NCI-H510A treated with DMSO at 0.1 percent for 48 hours (cell line): ENCODE results near the gene CDK5R1.

Experiments used
- DNase-seq: peaks from one replicate; lab custom pipeline; 2025; lab: John Stamatoyannopoulos, UW

The CDK5R1 gene

GRCh38 chr17:32493571-32493970 lies 6.8 kb downstream of the CDK5R1 start:
- DNase-seq: no peak

DNA sequence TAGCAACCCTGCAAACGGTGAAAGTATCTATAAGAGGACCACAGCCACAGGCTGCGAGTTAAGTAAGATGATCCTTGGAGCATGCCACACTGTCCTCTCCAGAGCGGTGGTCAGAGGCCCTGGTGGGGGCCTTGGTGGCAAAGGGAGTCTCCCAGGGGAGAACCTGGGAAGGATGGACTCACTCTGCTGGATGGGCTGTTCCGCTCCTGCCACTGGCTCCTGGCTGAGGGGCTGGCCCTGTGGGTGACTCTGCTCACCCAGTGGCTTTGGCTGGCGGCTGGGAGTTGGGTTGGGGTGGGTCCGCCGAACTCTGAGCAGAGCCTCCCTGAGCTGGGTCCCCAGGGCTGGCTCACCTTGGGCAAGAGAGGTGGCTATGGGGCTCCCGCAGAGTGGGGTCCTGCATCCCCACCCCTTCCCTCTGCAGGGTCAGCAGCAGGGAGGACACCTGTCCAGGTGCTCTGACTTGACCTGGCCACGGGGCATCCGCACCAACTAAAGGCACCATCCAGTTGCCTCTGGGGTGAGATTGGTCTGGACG lies 7.3 kb downstream of the CDK5R1 start:
- no peak for DNase-seq

- DNase-seq: peak; percentile 45
Measured at GRCh38 chr17:32494621-32495358, 8.0 kb downstream of the CDK5R1 start.

DNA sequence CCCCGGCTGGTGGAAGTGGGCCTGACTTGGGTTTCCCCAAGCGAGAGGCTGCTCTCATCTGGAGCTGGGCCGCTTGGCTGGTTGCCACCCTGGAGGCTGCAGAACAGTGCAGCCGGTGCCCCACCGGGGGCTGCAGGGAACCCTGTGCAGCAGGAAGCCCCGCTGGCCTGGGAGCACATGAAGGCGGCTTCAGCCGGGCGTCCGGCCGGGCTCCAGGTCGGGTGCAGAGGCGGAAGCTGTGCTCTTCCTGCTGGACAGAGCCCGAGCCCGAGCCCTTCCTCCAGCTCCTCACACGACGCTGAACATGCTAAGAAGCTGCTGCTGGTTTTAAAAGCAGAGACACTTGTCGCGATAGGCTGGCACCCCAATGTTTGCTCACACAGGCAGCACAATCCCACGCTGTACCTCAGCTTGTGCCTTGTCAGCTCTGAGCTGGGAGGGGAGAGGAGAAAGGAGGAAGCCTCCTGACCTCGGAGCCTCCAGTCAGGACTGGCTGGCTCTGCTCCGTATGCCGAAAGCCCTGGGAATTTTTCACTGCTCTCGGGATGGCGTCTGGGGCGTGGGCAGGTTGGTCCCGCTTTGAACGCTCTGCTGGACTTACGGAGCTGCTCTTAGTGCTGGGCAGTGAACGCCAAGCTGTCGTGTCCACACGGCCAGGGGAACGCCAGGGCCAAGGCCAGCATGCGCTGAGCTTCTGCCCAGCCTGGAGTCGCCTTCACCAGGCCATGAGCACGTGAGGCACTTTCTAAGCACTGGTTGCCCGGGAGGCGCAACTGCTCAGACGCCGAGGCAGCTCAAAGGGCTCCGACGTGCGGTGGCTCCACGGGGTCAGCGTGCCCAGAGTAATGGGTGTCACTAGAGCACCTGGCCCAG lies 8.8 kb downstream of the CDK5R1 start:
- DNase-seq: no peak

GRCh38 chr17:32496395-32497073 lies 9.7 kb downstream of the CDK5R1 start:
- DNase-seq: no peak

DNA sequence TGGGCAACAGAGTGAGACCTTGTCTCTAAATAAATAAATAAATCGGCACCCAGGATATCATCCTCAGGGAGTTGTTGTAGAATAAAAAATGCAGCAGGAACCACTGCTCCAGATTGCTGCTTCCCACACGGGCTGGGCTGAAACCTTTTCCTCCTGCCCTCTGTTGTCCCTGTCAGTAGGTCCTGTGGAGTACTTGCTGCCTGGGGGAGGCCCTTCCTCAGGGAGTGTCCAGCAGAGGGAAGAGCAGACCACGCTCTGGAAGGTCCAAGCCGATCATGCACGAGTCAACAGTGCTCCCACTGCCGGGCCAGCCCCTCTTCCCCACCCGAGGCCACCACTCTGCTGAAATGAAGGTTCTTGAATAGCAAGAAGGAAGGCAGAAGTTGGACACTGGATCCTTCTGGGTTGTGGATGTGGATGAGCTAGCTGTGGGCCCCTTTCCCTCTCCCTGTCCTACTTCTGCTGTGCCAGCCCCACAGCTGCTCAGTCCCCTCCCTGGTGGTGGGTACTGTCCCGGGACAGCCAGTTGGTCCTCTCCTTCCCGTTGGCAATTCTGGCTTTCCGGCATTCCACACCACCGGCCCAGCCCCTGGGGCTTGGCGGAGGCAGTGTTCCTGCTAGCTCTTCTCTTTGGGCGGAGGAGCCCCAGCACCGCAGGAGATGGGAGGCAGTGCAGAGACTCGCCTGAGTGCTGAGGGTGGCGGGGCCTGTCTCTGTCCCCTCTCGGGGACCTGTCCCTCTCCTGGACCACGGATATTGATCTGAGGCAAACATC lies 10.8 kb downstream of the CDK5R1 start:
- no peak for DNase-seq

DNA sequence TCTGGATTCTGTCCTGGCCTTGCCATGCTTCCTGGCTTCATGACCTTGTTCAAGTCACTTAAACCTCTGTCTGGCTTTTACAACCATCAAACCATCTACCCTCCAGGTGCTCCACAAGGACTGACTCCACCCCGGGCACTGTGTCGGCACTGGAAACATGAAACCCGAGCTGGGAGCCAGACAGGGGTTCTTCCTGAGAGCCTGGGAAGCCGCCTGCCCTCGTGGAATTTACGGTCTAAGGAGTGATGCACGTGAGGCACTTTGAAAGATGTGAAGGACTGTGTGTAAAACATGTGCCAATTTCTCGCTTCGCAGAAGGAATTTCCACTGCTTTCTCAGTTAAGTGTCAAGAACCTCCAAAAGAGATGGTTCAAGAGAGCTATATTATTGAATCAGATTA lies 11.6 kb downstream of the CDK5R1 start:
- DNase-seq: peak; percentile 85

DNA sequence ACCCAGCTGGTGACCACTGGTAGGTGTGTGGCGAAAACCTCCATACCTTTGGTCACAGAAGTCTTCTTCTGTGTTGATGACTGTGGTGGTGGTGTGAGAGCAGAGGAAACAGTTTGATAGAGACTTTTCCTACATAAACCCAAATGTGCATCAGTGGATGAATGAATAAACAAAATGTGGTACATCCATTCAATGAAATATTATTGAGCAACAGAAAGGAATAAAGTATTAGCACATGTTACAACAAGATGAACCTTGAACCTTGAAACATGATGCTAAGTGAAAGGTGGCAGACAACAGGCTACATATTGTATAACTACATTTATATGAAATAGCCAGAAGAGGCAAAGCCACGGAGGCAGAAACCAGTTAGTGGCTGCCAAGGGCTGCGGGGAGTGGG lies 15.2 kb downstream of the CDK5R1 start:
- DNase-seq: no peak

DNA sequence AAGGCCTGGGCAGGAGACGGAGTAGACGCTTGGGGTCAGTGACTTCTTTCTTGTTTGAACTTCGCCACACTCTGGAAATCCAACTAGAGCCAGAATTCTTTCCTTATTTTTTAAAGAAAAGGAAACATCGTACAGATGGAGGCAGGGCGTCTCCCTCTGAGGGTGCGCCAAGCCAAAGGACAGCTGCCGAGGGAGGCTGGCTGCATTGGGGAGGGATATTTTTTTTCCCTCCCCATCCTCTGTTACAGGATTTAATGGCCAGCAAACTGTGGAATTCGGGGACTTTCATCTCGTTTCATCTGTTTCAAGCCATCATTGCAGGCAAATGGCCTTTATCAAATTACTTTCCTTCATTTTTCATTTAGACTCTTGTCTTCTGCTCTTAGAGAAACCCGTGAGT lies 15.9 kb downstream of the CDK5R1 start:
- DNase-seq: no peak

DNA sequence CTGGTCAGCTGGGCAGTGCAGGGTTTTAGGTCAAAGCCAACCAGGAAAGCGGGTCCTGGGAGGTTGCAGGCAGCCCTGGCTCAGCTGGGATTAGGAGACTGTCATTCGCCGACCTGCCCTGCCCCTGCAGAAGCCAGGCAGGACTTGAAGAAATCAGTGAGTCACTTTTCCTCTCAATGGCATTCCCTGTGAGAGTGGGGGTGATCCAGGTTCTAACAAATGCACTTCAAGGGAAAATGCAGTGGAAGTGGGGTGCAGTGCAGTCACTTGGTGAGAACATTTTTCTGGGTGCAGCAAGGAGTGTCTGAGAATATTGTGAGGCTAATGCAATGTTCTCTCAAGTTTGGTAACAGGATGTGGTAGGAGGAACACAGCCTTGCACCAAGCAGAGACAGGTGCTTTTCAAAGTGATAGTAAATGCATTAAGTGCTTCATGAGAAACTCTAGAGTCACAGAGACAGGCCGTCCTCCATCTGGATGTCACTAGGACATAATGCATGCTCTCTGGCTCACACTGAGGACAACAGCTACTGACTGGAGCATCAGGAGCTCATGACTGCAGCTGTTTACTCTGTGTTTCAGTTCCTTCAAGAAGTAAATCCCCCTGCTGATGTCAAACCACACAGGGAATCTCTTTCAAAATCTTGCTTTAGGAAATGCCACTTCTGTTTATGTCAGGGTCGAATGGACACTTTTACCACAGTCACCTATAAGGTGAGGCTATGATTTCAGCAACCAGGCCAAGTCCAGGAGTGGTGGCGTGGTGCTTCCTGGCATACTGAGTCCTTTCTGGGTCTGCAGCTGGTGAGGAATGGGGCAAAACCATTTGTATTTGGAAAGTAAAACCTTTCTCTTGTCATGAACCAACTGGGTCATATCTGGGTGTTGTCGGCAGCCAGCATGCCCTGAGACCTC lies 16.7 kb downstream of the CDK5R1 start:
- DNase-seq: peak; percentile 14

DNA sequence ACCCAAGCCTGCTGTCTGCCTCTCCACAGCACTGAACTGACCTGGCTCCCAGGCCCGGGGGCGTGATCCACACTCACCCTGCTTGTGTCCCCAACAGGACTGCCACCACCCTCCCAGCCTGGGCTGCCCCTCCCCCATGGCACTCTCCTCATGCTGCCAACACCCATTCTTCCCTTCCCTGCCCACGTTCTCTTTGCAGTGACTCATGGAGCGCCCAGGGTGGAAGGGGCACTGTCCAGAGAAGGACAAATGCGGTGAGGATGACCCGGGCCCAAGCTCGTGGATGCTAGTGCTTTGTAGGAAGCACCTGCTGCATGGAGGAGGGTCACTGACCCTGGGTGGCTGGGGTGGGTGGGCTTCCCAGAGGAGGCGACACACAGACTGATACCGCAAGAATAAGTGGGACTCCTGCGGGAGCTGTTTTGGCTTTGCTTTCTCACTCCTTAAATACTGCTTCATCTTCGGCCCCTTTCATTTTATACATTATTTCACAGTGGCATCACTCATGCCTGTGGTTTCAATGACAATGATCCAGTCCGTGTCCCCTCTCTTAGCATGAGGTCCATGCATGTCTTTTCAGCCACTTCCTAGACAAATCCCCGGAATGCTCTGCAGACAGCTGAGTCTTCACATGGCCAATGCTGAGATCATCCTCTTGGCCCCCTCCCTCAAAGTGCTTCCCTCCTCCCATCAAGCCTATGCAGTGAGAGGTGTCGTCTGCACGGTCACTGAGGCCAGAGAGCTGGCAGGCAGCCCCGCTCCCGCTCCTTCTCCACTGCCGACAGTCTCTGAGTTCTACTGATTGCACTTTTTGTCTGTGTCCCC lies 17.6 kb downstream of the CDK5R1 start:
- no peak for DNase-seq

GRCh38 chr17:32508926-32509325 lies 22.1 kb downstream of the CDK5R1 start:
- DNase-seq: no peak

- DNase-seq: no peak
Measured at GRCh38 chr17:32510466-32510865, 23.7 kb downstream of the CDK5R1 start.

GRCh38 chr17:32512328-32512727 lies 25.5 kb downstream of the CDK5R1 start:
- DNase-seq: no peak

DNA sequence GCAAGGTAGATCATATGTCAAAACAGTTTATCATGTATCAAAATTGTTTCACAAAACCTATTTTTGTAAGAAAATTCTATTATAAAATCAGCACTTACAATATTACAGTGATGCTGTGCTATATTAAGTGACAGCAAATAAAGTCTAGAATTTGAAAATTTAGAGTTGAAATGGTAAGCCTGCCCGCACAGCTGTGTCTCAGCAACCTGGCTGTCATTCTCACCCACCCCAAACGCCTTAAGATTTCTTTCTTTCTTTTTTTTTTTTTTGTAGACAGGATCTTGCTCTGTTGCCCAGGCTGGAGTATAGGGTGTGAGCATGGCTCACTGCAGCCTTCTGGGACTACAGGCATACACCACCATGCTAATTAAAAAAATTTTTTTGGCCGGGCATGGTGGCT lies 26.8 kb downstream of the CDK5R1 start:
- DNase-seq: no peak

DNA sequence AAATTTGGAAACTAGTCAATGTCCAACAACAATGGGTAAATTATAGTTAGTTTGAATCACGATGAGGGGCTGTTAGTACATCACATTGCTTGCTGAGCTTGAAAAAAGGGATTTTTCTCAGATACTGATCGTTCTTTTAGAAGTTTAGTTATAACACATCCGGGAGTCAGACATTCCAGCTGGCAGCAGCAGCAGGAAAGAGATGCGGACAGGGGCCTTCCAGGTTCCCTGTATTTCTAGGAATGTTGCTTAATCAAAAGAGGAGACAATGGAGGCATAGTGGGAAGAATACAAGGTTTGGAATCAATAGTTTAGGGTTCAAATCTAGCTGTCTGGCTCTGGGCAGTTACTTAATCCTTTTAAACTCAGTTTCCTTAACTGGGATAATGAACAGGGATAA lies 27.8 kb downstream of the CDK5R1 start:
- DNase-seq: no peak

GRCh38 chr17:32515677-32516383 lies 29.0 kb downstream of the CDK5R1 start:
- DNase-seq: no peak

DNA sequence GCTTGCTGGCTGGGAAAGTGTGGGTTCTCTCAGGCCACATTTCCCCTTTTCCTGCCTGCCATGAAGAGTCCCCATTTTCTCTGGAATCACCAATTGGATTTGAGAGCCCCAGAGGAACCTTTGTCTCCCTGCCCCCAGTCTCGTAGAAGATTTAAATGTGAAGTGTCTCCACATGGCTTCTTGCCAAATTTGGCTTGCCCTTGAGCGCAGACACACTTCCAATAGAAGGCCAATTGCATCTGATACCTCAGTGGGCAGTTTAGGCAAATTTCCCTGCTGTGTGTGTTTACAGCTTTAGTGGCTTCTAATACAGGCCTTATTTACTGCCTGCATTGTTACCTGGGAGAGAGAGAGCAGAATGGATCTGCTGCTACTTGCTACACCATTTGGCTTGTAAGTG lies 29.7 kb downstream of the CDK5R1 start:
- peak; percentile 60 for DNase-seq
